Pons (tissue), 1 donor: Measurements from ENCODE around the gene ZSCAN18.

ENCODE experiments used
- DNase-seq: peaks from one replicate; pipeline ENCODE4 v3.0.0-alpha.2; 2016; ENCODE audit warnings: low spot score

Gene ZSCAN18

GRCh38 chr19:58086825-58087710, 11.0 kb downstream of the ZSCAN18 start:
- DNase-seq, result no peak

GRCh38 chr19:58085348-58085875, 12.6 kb downstream of the ZSCAN18 start:
- DNase-seq, result no peak

- DNase-seq, result no peak
Measured at GRCh38 chr19:58084596-58085347, 13.3 kb downstream of the ZSCAN18 start.

GRCh38 chr19:58083021-58083420, 15.0 kb downstream of the ZSCAN18 start:
- DNase-seq, result no peak

DNA sequence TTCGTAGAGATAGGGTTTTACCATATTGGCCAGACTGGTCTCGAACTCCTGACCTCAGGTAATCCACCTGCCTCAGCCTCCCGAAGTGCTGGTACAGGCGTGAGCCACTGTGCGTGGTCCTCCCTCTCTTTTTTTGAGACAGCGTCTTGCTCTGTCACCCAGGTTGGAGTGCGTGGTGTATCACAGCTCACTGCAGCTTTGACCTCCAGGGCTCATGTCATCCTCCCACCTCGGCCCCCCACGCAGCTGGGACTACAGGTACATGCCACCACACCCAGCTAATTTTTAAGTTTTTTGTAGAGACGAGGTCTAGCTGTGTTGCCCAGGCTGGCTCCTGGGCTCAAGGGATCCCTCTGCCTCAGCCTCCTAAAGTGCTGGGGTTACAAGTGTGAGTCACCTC, 18.2 kb downstream of the ZSCAN18 start:
- no peak for DNase-seq

DNA sequence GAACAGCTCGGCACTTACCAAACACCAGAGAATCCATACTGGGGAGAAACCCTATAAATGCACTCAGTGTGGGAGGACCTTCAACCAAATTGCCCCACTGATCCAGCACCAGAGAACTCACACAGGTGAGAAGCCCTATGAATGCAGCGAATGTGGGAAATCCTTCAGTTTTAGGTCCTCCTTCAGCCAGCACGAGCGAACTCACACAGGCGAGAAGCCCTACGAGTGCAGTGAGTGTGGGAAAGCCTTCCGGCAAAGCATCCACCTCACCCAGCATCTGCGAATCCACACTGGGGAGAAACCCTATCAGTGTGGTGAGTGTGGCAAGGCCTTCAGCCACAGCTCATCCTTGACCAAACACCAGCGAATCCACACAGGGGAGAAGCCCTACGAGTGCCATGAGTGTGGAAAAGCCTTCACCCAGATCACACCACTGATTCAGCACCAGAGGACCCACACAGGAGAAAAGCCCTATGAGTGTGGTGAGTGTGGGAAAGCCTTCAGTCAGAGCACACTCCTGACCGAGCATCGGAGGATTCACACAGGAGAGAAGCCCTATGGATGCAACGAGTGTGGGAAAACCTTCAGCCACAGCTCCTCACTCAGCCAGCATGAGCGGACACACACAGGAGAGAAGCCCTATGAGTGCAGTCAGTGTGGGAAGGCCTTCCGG, 30.7 kb downstream of the ZSCAN18 start:
- DNase-seq, result no peak

GRCh38 chr19:58063712-58064111, 34.3 kb downstream of the ZSCAN18 start:
- DNase-seq, result no peak

DNA sequence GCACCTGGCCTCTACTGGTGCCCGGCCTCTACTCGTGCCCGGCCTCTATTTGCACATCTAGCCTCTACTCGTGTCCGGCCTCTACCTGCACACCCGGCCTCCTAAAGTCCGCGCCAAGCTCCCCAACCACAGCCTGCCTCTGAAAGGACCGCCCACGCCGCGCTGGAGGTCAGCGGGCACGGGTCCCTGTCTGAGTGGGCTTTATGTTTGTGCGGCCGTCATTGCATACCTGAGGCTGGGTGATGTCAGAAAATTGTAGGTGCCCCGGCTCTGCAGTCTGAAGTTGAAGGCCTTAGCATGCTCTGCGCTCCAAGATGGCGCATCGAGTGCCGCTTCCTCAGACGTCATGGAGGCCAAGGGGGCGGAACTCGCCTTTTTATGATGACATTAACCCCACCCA, 37.8 kb downstream of the ZSCAN18 start:
- no peak for DNase-seq

DNA sequence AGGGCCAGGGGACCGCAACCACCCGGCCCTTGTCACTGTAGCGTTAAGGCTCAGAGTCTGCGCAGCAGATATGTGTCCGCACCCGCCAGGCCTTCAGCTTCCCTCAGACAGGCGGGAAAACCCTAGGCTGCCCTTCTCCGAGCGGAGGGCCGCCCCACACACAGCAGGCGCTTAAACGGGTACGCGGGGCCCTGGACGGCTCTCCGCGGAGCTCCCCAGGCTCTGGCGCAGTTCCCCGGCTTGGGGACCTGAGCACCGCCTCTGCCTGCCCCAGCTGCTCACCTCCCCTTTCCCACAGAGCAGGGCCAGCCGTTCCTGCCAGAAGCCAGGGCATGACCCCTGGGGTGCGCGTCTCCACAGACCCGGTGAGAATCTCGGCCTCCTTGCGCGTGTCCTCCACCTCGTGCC, 38.4 kb downstream of the ZSCAN18 start:
- DNase-seq, result no peak

GRCh38 chr19:58059003-58059670, 38.9 kb downstream of the ZSCAN18 start, which contains the start of gene ZNF135:
Gene ZNF135 (plus strand): TSS chr19:58059282. CDS start chr19:58060003, 721 bp downstream.
- DNase-seq, result peak; percentile 82

DNA sequence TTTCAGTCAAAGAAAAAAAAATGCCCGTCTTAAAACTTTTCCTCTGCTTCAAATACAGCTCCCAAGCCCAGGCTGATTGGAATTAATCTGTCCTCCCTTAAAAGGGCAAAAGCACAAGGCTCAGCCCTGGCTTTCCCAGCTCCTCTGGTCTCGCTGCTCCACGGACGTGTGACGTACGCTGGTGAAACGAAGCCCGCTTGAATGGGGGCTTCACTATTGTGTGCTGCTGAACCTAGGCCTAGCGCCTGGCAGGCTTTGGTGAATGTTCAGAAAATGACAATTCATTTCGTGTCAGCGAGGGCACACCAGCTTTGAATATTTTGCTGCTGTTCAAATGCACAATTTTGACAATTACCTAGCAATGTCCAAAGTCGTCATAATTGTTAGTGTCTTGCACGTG, 39.6 kb downstream of the ZSCAN18 start:
- no peak for DNase-seq

DNA sequence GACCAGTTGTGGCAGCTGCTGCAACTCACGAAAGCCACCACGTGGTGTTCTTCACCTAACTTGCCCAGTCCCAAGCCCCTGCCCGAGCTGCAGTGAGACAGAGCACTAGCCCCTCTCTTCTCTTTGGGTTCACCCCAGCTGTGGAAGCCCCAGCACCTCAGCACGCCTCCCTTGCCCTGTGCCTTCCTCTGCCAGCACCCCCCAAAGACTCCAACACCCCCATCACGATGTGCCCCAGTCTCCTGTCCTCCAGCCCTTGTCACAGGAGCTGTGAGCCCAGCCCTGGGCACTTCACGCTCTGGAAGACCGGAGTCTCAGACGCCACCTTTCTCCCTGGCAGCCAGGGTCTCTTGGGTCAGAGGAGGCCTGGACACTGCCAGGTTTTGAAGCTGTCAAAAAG, 41.2 kb downstream of the ZSCAN18 start:
- no peak for DNase-seq

GRCh38 chr19:58056261-58056660, 41.8 kb downstream of the ZSCAN18 start:
- DNase-seq, result no peak

- DNase-seq, result peak; percentile 21
Measured at GRCh38 chr19:58054901-58055874, 42.8 kb downstream of the ZSCAN18 start.

DNA sequence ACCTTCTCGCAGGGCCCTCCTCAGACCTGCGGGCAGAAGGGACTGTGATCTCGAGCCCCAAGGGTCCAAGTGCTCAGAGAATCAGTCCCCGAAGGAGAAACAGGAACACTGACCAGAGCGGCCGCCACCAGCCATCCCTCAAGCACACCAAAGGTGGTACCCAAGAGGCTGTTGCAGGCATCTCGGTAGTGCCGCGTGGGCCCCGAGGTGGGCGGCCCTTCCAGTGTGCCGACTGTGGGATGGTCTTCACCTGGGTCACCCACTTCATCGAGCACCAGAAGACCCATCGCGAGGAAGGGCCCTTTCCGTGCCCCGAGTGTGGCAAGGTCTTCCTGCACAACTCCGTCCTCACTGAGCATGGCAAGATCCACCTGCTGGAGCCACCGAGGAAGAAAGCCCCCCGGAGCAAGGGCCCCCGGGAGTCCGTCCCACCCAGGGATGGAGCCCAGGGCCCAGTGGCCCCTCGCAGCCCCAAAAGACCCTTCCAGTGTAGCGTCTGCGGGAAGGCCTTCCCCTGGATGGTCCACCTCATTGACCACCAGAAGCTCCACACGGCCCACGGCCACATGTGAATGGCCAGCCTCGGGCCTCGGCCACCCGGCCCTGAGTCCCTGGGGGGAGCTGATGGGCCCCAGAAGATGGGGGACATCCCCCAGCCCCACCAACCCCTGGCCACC, 44.4 kb downstream of the ZSCAN18 start:
- no peak for DNase-seq

- DNase-seq, result no peak
Measured at GRCh38 chr19:58052256-58052655, 45.8 kb downstream of the ZSCAN18 start.

DNA sequence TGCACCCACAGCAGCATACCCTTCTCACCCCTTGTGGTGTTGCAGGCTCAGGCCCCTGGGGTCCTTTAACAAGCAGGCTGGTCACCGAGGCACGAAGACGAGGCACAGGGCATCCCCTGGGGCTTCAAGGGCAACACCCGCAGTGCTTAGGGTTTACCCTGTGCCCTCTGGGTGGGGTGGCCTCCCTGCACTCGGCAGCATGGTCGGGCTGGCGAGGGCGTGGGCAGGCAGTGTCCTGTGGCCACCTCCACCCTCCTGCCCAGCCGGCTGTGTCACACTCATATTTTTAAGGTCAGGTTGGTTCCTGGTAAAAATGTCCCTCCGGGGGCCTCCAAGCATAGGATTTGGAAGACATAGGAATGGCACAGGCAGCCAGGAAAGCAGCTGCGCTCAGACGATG, 50.4 kb downstream of the ZSCAN18 start:
- DNase-seq, result no peak

GRCh38 chr19:58046856-58047255, 51.2 kb downstream of the ZSCAN18 start:
- DNase-seq, result no peak

DNA sequence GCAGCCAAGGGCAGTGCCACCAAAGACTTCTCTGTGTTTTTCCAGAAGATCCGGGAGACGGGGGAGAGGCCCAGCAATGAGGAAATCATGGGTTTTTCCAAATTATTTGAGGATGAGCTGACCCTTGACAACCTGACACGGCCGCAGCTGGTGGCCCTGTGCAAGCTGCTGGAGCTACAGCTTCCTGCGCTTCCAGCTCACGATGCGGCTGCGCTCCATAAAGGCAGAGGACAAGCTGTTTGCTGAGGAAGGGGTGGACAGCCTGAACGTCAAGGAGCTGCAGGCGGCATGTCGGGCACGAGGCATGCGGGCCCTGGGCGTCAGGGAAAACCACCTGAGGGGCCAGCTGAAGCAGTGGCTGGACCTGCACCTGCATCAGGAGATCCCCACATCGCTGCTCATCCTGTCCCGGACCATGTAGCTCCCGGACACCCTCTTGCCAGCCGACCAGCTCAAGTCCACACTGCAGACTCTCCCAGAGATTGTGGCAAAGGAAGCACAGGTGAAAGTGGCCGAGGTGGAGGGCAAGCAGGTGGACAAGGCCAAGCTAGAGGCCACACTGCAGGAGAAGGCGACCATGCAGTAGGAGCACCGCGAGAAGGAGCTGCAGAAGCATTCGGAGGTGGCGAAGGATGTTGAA, 52.5 kb downstream of the ZSCAN18 start:
- DNase-seq, result no peak
